ENCODE data around the gene TECPR1.

The TECPR1 gene

DNA sequence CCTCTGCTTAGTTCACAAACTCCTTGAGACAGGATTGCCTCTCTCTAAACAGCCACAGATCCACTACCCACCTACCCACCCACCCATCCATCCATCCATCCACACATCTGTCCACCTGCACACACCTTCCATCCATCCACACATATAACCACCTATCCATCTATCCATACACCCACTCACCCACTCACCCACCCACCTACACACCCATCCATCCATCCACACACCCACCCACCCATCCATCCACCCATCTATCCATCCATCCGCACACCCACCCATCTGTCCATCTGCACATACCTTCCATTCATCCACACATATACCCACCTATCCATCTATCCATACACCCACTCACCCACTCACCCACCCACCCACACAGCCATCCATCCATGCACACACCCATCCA lies 9.7 kb downstream of the TECPR1 start:
- DNase-seq: no peak

GRCh38 chr7:98241674-98242241 lies 10.3 kb downstream of the TECPR1 start:
- DNase-seq: no peak

DNA sequence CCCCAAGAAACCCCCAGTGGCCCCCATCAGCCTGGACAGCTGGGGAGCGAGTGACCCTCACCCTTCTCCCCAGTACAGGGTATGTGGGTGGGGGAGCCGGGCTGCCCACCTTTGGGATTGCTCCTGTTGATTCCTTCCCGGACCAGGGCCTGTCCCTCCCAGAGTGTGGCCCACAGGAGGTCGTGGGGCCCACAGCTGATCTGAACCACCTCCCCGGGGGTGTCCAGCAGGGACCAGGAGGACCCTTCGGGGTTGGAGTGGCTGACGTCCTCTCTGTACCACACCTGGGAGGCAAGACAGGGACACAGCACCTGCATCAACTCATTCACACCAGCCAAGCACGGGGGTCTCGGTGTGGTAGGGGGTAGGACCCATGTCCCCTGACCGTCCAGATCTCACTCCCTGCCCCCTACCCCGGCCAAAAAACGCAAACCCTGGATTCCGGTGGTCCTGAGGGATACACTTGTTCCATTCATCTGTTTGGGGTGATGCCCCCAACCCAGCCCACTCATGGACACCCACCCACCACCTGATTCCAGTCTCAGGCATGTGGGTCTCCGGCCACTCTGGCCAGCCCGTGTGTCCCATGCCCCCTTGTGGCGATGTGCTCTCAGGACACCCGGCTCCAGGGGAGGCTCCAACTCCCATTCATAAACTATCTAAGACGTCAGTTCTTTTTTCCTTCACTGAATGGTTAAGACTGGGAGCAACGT lies 10.9 kb downstream of the TECPR1 start:
- DNase-seq: no peak

DNA sequence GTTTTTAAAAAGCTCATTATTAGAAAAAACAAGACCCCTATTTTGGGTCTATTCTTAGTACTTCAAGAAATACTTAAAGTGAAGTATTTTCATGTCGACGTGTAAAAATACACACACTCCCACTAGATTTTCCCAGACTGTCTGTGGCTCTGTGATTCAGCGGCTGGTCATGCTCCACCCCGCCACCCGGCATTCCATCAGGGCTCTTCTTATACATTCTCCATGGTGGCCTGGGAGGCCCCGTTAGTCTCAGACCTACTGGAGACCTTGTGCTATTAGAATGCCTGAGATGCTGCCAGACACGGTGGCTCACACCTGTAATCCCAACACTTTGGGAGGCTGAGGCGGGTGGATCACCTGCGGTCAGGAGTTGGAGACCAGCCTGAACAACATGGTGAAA lies 13.1 kb downstream of the TECPR1 start:
- no peak for DNase-seq

GRCh38 chr7:98238076-98238475 lies 14.0 kb downstream of the TECPR1 start:
- DNase-seq: no peak

- no peak for DNase-seq
Measured at GRCh38 chr7:98236355-98237185, 15.5 kb downstream of the TECPR1 start.

DNA sequence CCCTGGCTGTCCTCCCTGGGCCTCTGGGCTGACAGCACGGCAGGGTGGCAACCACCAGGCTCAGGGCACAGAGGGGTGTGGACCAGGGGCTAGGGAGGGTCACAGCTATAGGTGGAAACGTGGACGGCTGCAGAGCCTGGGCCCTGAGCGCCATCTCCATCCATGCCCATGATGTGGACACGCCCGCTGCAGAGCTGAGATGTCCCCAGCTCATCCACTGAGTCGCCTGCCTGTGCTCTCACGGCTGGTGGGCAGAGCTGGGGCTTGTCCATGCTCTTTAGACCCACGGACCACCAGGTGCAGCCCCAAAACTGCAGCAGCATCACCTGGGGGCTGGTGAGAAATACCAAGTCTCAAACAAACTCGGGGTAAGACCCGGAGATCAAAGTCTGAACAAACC lies 16.1 kb downstream of the TECPR1 start:
- no peak for DNase-seq

DNA sequence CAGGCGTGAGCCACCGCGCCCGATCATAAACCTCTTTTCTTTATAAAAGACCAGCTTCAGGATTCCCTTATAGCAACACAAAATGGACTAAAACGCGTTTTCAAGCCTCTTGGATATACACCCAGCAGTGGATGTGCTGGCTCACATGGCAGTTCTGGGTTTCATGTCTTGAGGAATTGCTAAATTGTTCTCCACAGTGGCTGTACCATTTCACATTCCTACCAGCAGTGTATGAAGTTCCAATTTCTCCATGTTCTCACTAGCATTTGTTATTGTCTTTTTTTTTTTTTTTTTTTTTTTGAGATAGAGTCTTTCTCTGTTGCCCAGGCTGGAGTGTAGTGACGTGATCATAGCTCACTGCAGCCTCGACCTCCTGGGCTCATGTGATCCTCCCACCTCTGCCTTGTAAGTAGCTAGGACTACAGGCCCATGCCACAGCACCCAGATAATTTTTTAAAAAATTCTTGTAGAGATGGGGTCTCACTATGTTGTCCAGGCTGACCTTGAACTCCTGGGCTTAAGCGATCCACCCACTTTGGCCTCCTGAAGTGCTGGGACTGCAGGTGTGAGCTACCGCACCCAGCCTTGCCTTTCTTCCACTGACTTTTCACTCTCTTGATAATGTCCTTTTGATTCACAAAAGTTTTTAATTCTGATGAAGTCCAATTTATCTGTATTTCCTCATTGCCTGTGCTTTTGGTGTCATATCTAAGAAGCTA lies 17.4 kb downstream of the TECPR1 start:
- no peak for DNase-seq

GRCh38 chr7:98233219-98234070 lies 18.6 kb downstream of the TECPR1 start:
- no peak for DNase-seq

DNA sequence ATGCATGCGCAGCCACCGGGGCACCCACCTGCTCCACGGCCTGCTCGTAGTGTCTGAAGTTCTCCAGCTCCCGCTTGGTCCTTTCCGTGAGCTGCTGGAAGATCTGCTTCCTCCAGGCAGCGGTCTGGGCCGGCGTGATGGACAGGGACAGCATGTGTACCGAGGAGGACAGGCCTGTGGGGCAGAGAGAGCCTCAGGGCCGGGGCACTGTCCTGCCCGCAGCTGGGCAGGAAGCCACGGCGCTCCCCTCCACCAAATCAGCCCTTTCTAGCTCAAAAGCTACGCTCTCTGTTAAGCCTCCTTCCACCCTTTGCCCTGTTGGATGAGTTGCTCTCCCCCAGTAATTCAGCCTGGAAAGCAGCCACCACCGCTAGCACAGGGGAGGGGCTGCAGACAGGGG lies 19.2 kb downstream of the TECPR1 start:
- no peak for DNase-seq

DNA sequence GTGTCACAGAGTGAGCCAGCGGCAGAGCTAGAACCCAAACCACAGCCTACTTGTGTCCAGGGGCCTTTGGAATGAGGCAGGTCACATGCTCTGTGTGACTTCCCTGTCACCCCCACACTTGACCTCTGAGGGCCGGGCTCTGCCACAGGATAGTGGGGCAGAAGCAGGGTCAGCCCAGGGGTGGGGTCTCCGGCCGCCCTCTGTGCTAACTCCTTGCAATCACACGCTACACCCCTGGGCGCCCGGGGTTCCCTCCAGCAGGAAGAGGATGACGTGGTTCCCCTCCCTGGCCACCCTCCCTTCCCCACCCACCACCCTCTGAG lies 19.8 kb downstream of the TECPR1 start:
- no peak for DNase-seq

- DNase-seq: no peak
Measured at GRCh38 chr7:98231493-98232262, 20.4 kb downstream of the TECPR1 start.

GRCh38 chr7:98230746-98231471 lies 21.1 kb downstream of the TECPR1 start:
- DNase-seq: no peak

- no peak for DNase-seq
Measured at GRCh38 chr7:98229991-98230745, 21.9 kb downstream of the TECPR1 start.

DNA sequence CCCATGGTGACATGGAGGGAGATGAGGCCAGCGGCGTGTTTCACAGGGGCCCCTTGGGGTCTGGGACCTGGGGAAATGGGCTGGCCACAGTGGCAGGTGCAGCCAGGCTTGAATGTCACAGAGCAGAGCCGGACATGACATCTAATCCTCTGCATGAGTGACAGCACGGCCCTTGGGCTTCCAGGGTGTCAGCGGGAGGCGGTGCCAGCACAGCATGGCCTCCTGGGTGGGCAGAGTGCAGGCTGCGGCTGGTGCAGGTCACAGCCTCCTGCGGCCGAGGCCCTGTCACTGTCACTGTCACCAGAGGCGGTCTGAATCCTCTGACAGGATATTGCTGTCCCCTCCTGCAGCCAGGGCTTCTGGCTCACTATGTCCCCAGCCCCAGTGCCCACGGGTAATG lies 22.6 kb downstream of the TECPR1 start:
- DNase-seq: no peak

DNA sequence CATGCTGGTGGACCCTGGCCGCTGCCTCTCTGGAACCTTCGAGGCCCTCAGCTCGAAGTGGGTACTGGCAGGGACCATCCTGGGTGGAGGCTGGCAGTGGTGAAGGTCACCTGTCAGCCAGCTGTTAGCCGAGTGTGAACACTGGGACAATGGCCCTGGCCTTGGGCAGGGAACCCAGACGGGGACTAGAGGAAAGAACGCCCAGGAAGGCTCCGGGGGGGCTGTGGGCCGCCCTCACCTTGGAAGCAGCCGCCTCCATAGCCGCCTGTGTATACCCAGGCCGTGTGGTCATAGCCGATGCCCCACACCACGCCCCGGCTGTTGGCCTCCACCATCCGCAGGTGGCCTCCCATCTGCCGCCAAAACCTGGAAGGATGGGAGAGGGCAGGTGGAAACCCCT lies 23.2 kb downstream of the TECPR1 start:
- no peak for DNase-seq

DNA sequence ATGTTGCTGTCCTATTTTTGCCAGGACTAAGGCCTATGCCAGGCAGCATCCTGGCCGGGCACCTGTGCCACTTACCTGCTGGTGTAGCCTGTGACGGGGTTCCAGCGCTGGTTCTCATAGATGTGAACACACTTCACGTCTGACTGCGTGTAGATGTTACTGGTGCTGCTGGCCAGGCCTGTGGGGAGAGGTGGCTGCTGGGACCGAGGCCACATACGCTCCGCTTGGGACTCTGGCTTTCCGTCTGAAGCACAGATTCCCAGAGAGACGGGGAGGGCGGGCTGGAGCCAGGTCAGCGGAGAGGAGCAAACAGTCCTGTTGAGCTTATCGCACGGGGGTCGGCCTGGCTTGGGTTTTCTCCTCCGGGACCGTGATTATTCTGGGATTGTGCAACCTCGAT lies 24.1 kb downstream of the TECPR1 start:
- no peak for DNase-seq

DNA sequence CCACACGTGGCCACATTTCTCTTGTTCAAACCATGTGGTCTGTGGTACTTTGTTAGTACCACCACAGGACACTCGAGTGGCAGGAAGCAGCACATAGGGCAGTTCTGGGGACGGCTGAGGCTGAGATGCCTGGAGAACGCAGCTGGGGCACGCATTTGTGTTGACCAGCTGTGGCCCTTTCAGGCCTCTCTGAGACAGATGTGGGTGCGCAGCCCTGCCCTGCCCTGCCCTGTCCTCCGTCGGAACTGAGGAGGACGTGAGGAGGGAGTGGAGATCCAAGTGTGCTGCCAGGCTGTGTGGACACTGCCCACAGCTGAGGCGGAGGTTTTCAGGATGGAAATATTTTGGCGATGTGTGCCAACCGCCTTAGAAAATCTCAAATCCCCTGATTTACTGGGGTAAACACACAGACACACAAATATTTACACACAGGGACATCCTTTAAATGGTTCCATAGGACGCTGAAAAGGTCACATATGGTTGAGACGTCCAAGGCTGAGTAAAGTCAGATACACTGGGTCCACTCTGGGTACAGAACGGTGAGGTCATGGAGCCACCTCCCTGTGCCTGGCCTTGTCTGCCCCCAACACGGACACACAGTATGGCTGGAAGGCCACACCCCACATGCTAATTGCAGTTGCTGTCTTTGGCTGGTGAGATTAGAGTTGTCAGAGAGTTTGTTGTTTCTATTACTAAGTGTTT lies 26.0 kb downstream of the TECPR1 start:
- DNase-seq: no peak

- DNase-seq: no peak
Measured at GRCh38 chr7:98224701-98225181, 27.3 kb downstream of the TECPR1 start.

Data from T-helper 9 cell (primary cell).